Activated T-cell treated with anti-CD3 and anti-CD28 coated beads for 48 hours (primary cell): Measurements from ENCODE around the gene GIPC3.

Experiments used
- DNase-seq: peaks from one replicate; pipeline ENCODE4 v3.0.0-alpha.2; 2020; ENCODE audit warnings: low read depth

GIPC3 gene

GRCh38 chr19:3585301-3586126 is at the start of gene GIPC3:
Gene GIPC3 (plus strand): TSS chr19:3585478. CDS start chr19:3585598, 120 bp downstream.
- DNase-seq: no peak

GRCh38 chr19:3535563-3535965 is 49.7 kb upstream of the GIPC3 start:
- DNase-seq: no peak

- no peak for DNase-seq
Observed at GRCh38 chr19:3535981-3536380, 49.3 kb upstream of the GIPC3 start.

GRCh38 chr19:3536429-3537100 is 48.7 kb upstream of the GIPC3 start:
- no peak for DNase-seq

- no peak for DNase-seq
Observed at GRCh38 chr19:3537101-3537437, 48.2 kb upstream of the GIPC3 start.

GRCh38 chr19:3537438-3538240 is 47.6 kb upstream of the GIPC3 start:
- no peak for DNase-seq

GRCh38 chr19:3538258-3538929 is 46.9 kb upstream of the GIPC3 start:
- no peak for DNase-seq

- DNase-seq: no peak
Observed at GRCh38 chr19:3538965-3539755, 46.1 kb upstream of the GIPC3 start, which contains the start of gene TEKTIP1. Gene TEKTIP1 (plus strand): TSS chr19:3539174. CDS start chr19:3539178, 4 bp downstream.

- no peak for DNase-seq
Observed at GRCh38 chr19:3539756-3540118, 45.5 kb upstream of the GIPC3 start.

GRCh38 chr19:3543150-3544057 is 41.9 kb upstream of the GIPC3 start:
- DNase-seq: no peak

- no peak for DNase-seq
Observed at GRCh38 chr19:3544058-3544376, 41.3 kb upstream of the GIPC3 start.

- DNase-seq: peak; percentile 75
Observed at GRCh38 chr19:3544742-3545668, 40.3 kb upstream of the GIPC3 start.

- DNase-seq: no peak
Observed at GRCh38 chr19:3545669-3546034, 39.6 kb upstream of the GIPC3 start.

GRCh38 chr19:3546119-3546518 is 39.2 kb upstream of the GIPC3 start:
- no peak for DNase-seq

GRCh38 chr19:3547301-3547731 is 38.0 kb upstream of the GIPC3 start:
- DNase-seq: peak; percentile 41

- DNase-seq: no peak
Observed at GRCh38 chr19:3547767-3548282, 37.5 kb upstream of the GIPC3 start.

GRCh38 chr19:3548606-3549005 is 36.7 kb upstream of the GIPC3 start:
- no peak for DNase-seq

- no peak for DNase-seq
Observed at GRCh38 chr19:3549816-3550215, 35.5 kb upstream of the GIPC3 start.
